HepG2 (cell line): ENCODE measurements around the gene P4HA1. TPM values are rescaled to one million over a fixed set of nuclear protein-coding genes. Genes with fewer than 3 reads are reported as not detected.

ENCODE experiments used
- CBX2 ChIP-seq, 2 experiments: fragments of 200-600 bp in 1 of 2; sonication (generic); formaldehyde crosslinking in 1 of 2; IDR thresholded peaks; 2 replicates each; pipeline versions ENCODE4 v1.7.0 to v1.8.1; 2018 to 2022; ENCODE audit warnings: low read depth in 2 of 2, low read length in 1 of 2, mild to moderate bottlenecking in 1 of 2, missing genetic modification reagents in 1 of 2
- CHCHD3 ChIP-seq: sonication (generic); formaldehyde crosslinking; IDR thresholded peaks from 2 replicates; pipeline ENCODE4 v1.8.0; 2022; ENCODE audit warnings: mild to moderate bottlenecking, missing genetic modification reagents, moderate library complexity
- E2F1 ChIP-seq: sonication (generic); formaldehyde crosslinking; IDR thresholded peaks from 2 replicates; pipeline ENCODE4 v1.5.0; 2020; ENCODE audit warnings: missing genetic modification reagents
- FOXC1 ChIP-seq: sonication (generic); formaldehyde crosslinking; IDR thresholded peaks from 2 replicates; pipeline ENCODE4 v1.8.0; 2022; ENCODE audit warnings: mild to moderate bottlenecking, missing genetic modification reagents, borderline replicate concordance
- FOXO1 ChIP-seq: sonication (generic); formaldehyde crosslinking; IDR thresholded peaks from 2 replicates; pipeline ENCODE4 v1.4.0; 2020; ENCODE audit warnings: missing genetic modification reagents
- HOXA3 ChIP-seq: sonication (generic); formaldehyde crosslinking; IDR thresholded peaks from 2 replicates; pipeline ENCODE4 v1.5.0; 2020; ENCODE audit warnings: missing genetic modification reagents
- IKZF5 ChIP-seq: IDR thresholded peaks from 2 replicates; pipeline ENCODE4 v1.6.1; 2018; ENCODE audit warnings: missing genetic modification reagents, mild to moderate bottlenecking, missing compliant biosample characterization
- KLF13 ChIP-seq: sonication (generic); formaldehyde crosslinking; IDR thresholded peaks from 2 replicates; pipeline ENCODE4 v1.4.0; 2020; ENCODE audit warnings: mild to moderate bottlenecking, missing genetic modification reagents
- KLF15 ChIP-seq: sonication (generic); formaldehyde crosslinking; IDR thresholded peaks from 2 replicates; pipeline ENCODE4 v1.8.1; 2023; ENCODE audit warnings: borderline replicate concordance, mild to moderate bottlenecking, inconsistent platforms, missing genetic modification reagents, mixed read lengths
- NBN ChIP-seq: fragments of 450-650 bp; conservative IDR thresholded peaks from 2 replicates; pipeline ENCODE4 v1.6.1; 2017
- NR3C1 ChIP-seq: sonication (generic); formaldehyde crosslinking; IDR thresholded peaks from 2 replicates; pipeline ENCODE4 v1.4.0; 2020; ENCODE audit warnings: missing genetic modification reagents
- PRPF4 ChIP-seq: fragments of 200-400 bp; formaldehyde crosslinking; IDR thresholded peaks from 2 replicates; pipeline ENCODE4 v1.6.1; 2016; ENCODE audit warnings: low read length, low read depth; ENCODE audit not compliant: poor library complexity, severe bottlenecking
- RBFOX2 ChIP-seq: fragments of 200-400 bp; formaldehyde crosslinking; IDR thresholded peaks from 2 replicates; pipeline ENCODE4 v1.6.1; 2017; ENCODE audit warnings: low read depth, mild to moderate bottlenecking, low read length
- TCF7 ChIP-seq: sonication (generic); IDR thresholded peaks from 2 replicates; pipeline ENCODE4 v1.6.1; 2016; ENCODE audit warnings: antibody characterized with exemption, low read depth
- TEF ChIP-seq: sonication (generic); formaldehyde crosslinking; IDR thresholded peaks from 2 replicates; pipeline ENCODE4 v1.5.0; 2020; ENCODE audit warnings: missing genetic modification reagents
- ZNF33B ChIP-seq: sonication (generic); formaldehyde crosslinking; IDR thresholded peaks from 2 replicates; pipeline ENCODE4 v1.5.1; 2020; ENCODE audit warnings: mild to moderate bottlenecking, missing genetic modification reagents
- ZNF512 ChIP-seq: sonication (generic); formaldehyde crosslinking; IDR thresholded peaks from 2 replicates; pipeline ENCODE4 v1.4.0; 2020; ENCODE audit warnings: mild to moderate bottlenecking, missing genetic modification reagents
- ZNF792 ChIP-seq: IDR thresholded peaks from 2 replicates; pipeline ENCODE4 v1.6.1; 2016
- ZNF878 ChIP-seq: sonication (generic); formaldehyde crosslinking; IDR thresholded peaks from 2 replicates; pipeline ENCODE4 v1.8.1; 2023; ENCODE audit warnings: mild to moderate bottlenecking, missing genetic modification reagents, moderate library complexity
- polyA plus RNA-seq, 8 experiments: library from polyadenylated mRNA; depleted of rRNA in 3 of 8; stranded (reverse) in 7 of 8; unstranded in 1 of 8; fragments of >200 nt; fragmentation: Illumina TruSeq in 4 of 8; extraction: Trizol in 4 of 8; gene quantifications; 2 replicates each; pipeline versions ENCODE4 v1.2.1 to v1.2.3, GENCODE V29; 2011 to 2016; ENCODE audit warnings: low read depth in 4 of 8, missing spikeins in 1 of 8, mixed read lengths in 1 of 8; ENCODE audit not compliant: insufficient read depth in 1 of 8
- total RNA-seq, 5 experiments: library from RNA; depleted of rRNA; stranded (reverse); fragments of >200 nt; fragmentation: Illumina TruSeq; extraction: Trizol; gene quantifications; 2 replicates each; pipeline ENCODE4 v1.2.3, GENCODE V29; 2016; ENCODE audit warnings: low read depth in 1 of 5
- TF ChIP-seq, protein P1 (sequence below): sonication (generic); formaldehyde crosslinking; IDR thresholded peaks from 2 replicates; pipeline ENCODE4 v1.5.0; 2020; ENCODE audit warnings: mild to moderate bottlenecking, missing genetic modification reagents, moderate library complexity
- TF ChIP-seq, protein P2 (sequence below): sonication (generic); IDR thresholded peaks from 2 replicates; pipeline ENCODE4 v1.6.1; 2016; ENCODE audit warnings: low read depth, borderline replicate concordance
- TF ChIP-seq, protein P3 (sequence below): sonication (generic); formaldehyde crosslinking; IDR thresholded peaks from 2 replicates; pipeline ENCODE4 v1.4.0; 2020; ENCODE audit warnings: mild to moderate bottlenecking, missing genetic modification reagents

Gene P4HA1
- total and polyA plus RNA-seq, 2 of the 13 experiments (the other 11 are each of a cell fraction or from before 2014, with no cell fraction given): 63.1 to 196 TPM

DNA sequence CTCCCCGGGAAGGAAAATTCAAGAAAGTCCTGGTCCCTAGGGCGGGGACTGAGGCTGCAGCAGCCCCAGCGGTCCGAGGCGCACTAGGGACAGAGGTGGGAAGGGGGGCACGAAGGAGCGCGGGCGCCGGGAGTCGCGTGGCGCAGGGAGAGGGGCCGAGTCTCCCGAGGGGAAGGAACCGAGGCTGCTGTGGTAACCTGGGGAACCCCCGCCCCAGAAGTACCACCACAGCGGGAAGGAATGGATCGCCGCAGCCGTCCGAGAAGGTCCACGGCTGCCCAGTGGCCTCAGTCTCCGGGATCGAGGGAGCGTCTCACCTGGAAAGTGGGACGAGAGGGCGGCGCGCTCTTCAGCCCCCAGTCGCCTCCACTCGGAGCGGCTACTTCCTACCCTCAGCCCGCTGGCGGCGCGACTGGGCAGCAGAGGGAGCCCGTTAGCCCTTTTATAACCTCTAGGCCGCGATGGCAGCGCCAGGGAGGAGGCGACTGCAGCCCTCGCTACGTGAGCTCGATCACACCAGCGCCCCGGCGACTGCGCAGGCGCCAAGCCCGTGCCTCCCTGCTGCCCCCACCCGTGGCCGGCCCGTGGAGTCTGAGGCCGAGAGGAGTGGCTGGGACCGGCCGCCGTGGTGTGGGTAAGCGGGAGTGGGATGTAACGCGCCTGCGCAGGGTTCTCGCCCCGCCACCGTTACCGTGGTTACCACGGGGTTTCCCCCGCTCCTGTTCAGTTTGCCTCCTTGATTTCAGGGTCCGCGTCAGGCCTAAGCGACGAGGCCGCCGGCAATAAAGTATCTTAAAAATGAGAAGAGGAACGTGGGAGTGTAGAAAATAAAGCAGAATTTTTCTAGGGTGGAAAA lies at the start of gene P4HA1 (continued):
- TF ChIP-seq E2F1 (CRISPR knock-in tag): peak; percentile 67
- TF ChIP-seq, protein P1, sequence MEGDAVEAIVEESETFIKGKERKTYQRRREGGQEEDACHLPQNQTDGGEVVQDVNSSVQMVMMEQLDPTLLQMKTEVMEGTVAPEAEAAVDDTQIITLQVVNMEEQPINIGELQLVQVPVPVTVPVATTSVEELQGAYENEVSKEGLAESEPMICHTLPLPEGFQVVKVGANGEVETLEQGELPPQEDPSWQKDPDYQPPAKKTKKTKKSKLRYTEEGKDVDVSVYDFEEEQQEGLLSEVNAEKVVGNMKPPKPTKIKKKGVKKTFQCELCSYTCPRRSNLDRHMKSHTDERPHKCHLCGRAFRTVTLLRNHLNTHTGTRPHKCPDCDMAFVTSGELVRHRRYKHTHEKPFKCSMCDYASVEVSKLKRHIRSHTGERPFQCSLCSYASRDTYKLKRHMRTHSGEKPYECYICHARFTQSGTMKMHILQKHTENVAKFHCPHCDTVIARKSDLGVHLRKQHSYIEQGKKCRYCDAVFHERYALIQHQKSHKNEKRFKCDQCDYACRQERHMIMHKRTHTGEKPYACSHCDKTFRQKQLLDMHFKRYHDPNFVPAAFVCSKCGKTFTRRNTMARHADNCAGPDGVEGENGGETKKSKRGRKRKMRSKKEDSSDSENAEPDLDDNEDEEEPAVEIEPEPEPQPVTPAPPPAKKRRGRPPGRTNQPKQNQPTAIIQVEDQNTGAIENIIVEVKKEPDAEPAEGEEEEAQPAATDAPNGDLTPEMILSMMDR (CRISPR knock-in tag): peak; percentile 96
- peak; percentile 90 for TF ChIP-seq HOXA3 (CRISPR knock-in tag)
- TF ChIP-seq FOXO1 (CRISPR knock-in tag): peak; percentile 64; the same call in 1 of the 2 replicates
- TF ChIP-seq TCF7: no peak
- TF ChIP-seq ZNF512 (CRISPR knock-in tag): peak; percentile 42; the same call in 1 of the 2 replicates
- TF ChIP-seq FOXC1: peak; percentile 72; the same call in 1 of the 2 replicates
- peak; percentile 87 for TF ChIP-seq ZNF792 (CRISPR knock-in tag)
- no peak for TF ChIP-seq NBN
- TF ChIP-seq IKZF5: peak; percentile 94
- TF ChIP-seq CHCHD3: no peak
- no peak for TF ChIP-seq NR3C1
- TF ChIP-seq CBX2 (IDR thresholded peaks at IDR 0.05; ENCODE audit: low read depth, low read length): no peak
- TF ChIP-seq CBX2 (CRISPR knock-in tag; IDR thresholded peaks at IDR 0.05; ENCODE audit: low read depth): no peak
- TF ChIP-seq, protein P2, sequence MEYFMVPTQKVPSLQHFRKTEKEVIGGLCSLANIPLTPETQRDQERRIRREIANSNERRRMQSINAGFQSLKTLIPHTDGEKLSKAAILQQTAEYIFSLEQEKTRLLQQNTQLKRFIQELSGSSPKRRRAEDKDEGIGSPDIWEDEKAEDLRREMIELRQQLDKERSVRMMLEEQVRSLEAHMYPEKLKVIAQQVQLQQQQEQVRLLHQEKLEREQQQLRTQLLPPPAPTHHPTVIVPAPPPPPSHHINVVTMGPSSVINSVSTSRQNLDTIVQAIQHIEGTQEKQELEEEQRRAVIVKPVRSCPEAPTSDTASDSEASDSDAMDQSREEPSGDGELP: peak; percentile 33; the same call in 1 of the 2 replicates
- no peak for TF ChIP-seq KLF15 (CRISPR knock-in tag)
- no peak for TF ChIP-seq TEF (CRISPR knock-in tag)
- TF ChIP-seq ZNF878 (CRISPR knock-in tag): peak; percentile 94
- TF ChIP-seq ZNF33B: peak; percentile 62
- 0 out of 2 replicates have a peak, but pooled peaks have one; percentile 83 for TF ChIP-seq KLF13
- TF ChIP-seq RBFOX2: peak; percentile 99
- TF ChIP-seq PRPF4: no peak
- TF ChIP-seq, protein P3, sequence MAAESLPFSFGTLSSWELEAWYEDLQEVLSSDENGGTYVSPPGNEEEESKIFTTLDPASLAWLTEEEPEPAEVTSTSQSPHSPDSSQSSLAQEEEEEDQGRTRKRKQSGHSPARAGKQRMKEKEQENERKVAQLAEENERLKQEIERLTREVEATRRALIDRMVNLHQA (CRISPR knock-in tag): no peak
